SJSA1 (cell line): Measurements from ENCODE around the gene BNIP5. TPM values are rescaled to one million over a fixed set of nuclear protein-coding genes. Genes with fewer than 3 reads are reported as not detected.

Source experiments
- DNase-seq, 2 experiments: peaks; one replicate each; pipeline ENCODE4 v3.0.0-alpha.2; 2015 to 2020; ENCODE audit warnings: low spot score in 2 of 2, low read depth in 1 of 2
- H3K27ac ChIP-seq: fragments of 250-450 bp; sonication (Bioruptor Pico); 2 replicates; pipeline ENCODE4 v1.5.1; 2020; ENCODE audit warnings: mild to moderate bottlenecking, moderate library complexity
- H3K27me3 ChIP-seq: fragments of 250-450 bp; sonication (Bioruptor Pico); replicated peaks from 2 replicates; pipeline ENCODE4 v1.5.1; 2020; ENCODE audit warnings: mild to moderate bottlenecking, moderate library complexity
- H3K36me3 ChIP-seq: fragments of 250-450 bp; sonication (Bioruptor Pico); 2 replicates; pipeline ENCODE4 v1.5.1; 2020; ENCODE audit warnings: mild to moderate bottlenecking
- H3K4me1 ChIP-seq: fragments of 250-450 bp; sonication (Bioruptor Pico); replicated peaks from 2 replicates; pipeline ENCODE4 v1.6.1; 2021; ENCODE audit warnings: mild to moderate bottlenecking
- H3K4me3 ChIP-seq: fragments of 250-450 bp; sonication (Bioruptor Pico); 2 replicates; pipeline ENCODE4 v1.5.1; 2020; ENCODE audit warnings: mild to moderate bottlenecking
- H3K9me3 ChIP-seq: fragments of 250-450 bp; sonication (Bioruptor Pico); replicated peaks from 2 replicates; pipeline ENCODE4 v1.5.1; 2020; ENCODE audit warnings: mild to moderate bottlenecking
- total RNA-seq: library from RNA; depleted of rRNA; stranded (reverse); fragments of >200 nt; shearing (Covaris generic); gene quantifications from 2 replicates; pipeline ENCODE4 v1.2.3, GENCODE V29; 2014

BNIP5 gene
- total RNA-seq, 1 experiment from 2014 or later: not detected

- H3K27ac ChIP-seq: no peak overlapping the region
- no peaks in the 10 kb centered on the region for H3K9me3 ChIP-seq
- no peaks in the 10 kb centered on the region for H3K36me3 ChIP-seq
- no peak overlapping the region for H3K4me3 ChIP-seq
- peaks cover 4% of the 10 kb centered on the region for H3K4me1 ChIP-seq
- DNase-seq: no peak
- H3K27me3 ChIP-seq: 0 out of 2 replicates have a peak, but pooled peaks cover 7% of the 10 kb centered on the region
Measured at GRCh38 chr6:36298027-36298426, 38.7 kb downstream of the BNIP5 start.

GRCh38 chr6:36297511-36297910, 39.2 kb downstream of the BNIP5 start:
- DNase-seq: no peak
- Histone ChIP-seq H3K9me3 (no peaks in the 10 kb centered on the region), H3K27ac (no peak overlapping the region)

GRCh38 chr6:36297051-36297450, 39.6 kb downstream of the BNIP5 start:
- Histone ChIP-seq H3K27me3 (0 out of 2 replicates have a peak, but pooled peaks cover 7% of the 10 kb centered on the region), H3K4me1 (peaks cover 4% of the 10 kb centered on the region), H3K27ac (no peak overlapping the region), H3K4me3 (no peak overlapping the region), H3K9me3 (no peaks in the 10 kb centered on the region), H3K36me3 (no peaks in the 10 kb centered on the region)
- no peak for DNase-seq

More at GRCh38 chr6:36297511-36297910, 39.2 kb downstream of the BNIP5 start:
- Histone ChIP-seq H3K36me3 (no peaks in the 10 kb centered on the region), H3K4me1 (peaks cover 4% of the 10 kb centered on the region), H3K27me3 (0 out of 2 replicates have a peak, but pooled peaks cover 7% of the 10 kb centered on the region), H3K4me3 (no peak overlapping the region)

GRCh38 chr6:36296240-36296639, 40.4 kb downstream of the BNIP5 start:
- Histone ChIP-seq H3K27ac (no peak overlapping the region), H3K9me3 (no peaks in the 10 kb centered on the region), H3K27me3 (0 out of 2 replicates have a peak, but pooled peaks cover 7% of the 10 kb centered on the region), H3K36me3 (no peaks in the 10 kb centered on the region), H3K4me3 (no peak overlapping the region), H3K4me1 (no peaks in the 10 kb centered on the region)
- no peak for DNase-seq

- DNase-seq: no peak
- H3K27me3 ChIP-seq: peaks cover 11% of the 10 kb centered on the region; the same call in 1 of the 2 replicates
- H3K36me3 ChIP-seq: no peaks in the 10 kb centered on the region
- no peaks in the 10 kb centered on the region for H3K4me1 ChIP-seq
- no peak overlapping the region for H3K4me3 ChIP-seq
- no peak overlapping the region for H3K27ac ChIP-seq
- H3K9me3 ChIP-seq: no peaks in the 10 kb centered on the region
Measured at GRCh38 chr6:36292170-36292569, 44.5 kb downstream of the BNIP5 start.

GRCh38 chr6:36290668-36291620, 45.7 kb downstream of the BNIP5 start:
- H3K4me3 ChIP-seq: no peak overlapping the region
- H3K27me3 ChIP-seq: peaks cover 14% of the 10 kb centered on the region
- no peaks in the 10 kb centered on the region for H3K36me3 ChIP-seq
- no peak overlapping the region for H3K27ac ChIP-seq
- no peak for DNase-seq
- H3K9me3 ChIP-seq: no peaks in the 10 kb centered on the region
- no peaks in the 10 kb centered on the region for H3K4me1 ChIP-seq

GRCh38 chr6:36289281-36289878, 47.3 kb downstream of the BNIP5 start:
- H3K27me3 ChIP-seq: peaks cover 29% of the 10 kb centered on the region
- no peak for DNase-seq
- no peak overlapping the region for H3K4me3 ChIP-seq
- H3K4me1 ChIP-seq: no peaks in the 10 kb centered on the region
- no peaks in the 10 kb centered on the region for H3K36me3 ChIP-seq
- no peaks in the 10 kb centered on the region for H3K9me3 ChIP-seq
- H3K27ac ChIP-seq: no peak overlapping the region

GRCh38 chr6:36286858-36287257, 49.8 kb downstream of the BNIP5 start:
- no peaks in the 10 kb centered on the region for H3K9me3 ChIP-seq
- H3K27me3 ChIP-seq: peaks cover 32% of the 10 kb centered on the region
- no peak for DNase-seq
- no peaks in the 10 kb centered on the region for H3K4me1 ChIP-seq
- no peak overlapping the region for H3K27ac ChIP-seq
- no peaks in the 10 kb centered on the region for H3K36me3 ChIP-seq
- H3K4me3 ChIP-seq: no peak overlapping the region

GRCh38 chr6:36285797-36286196, 50.9 kb downstream of the BNIP5 start:
- Histone ChIP-seq H3K9me3 (no peaks in the 10 kb centered on the region), H3K4me1 (no peaks in the 10 kb centered on the region), H3K27ac (no peak overlapping the region), H3K36me3 (no peaks in the 10 kb centered on the region), H3K27me3 (peaks cover 32% of the 10 kb centered on the region), H3K4me3 (no peak overlapping the region)
- DNase-seq: no peak

- Histone ChIP-seq H3K4me1 (no peaks in the 10 kb centered on the region), H3K27ac (no peak overlapping the region), H3K9me3 (no peaks in the 10 kb centered on the region), H3K4me3 (no peak overlapping the region), H3K36me3 (no peaks in the 10 kb centered on the region), H3K27me3 (peaks cover 32% of the 10 kb centered on the region)
- DNase-seq: no peak
Measured at GRCh38 chr6:36285187-36285671, 51.5 kb downstream of the BNIP5 start.

GRCh38 chr6:36284359-36284758, 52.3 kb downstream of the BNIP5 start:
- Histone ChIP-seq H3K4me3 (no peak overlapping the region), H3K27me3 (peaks cover 32% of the 10 kb centered on the region), H3K27ac (no peak overlapping the region), H3K4me1 (no peaks in the 10 kb centered on the region), H3K36me3 (no peaks in the 10 kb centered on the region), H3K9me3 (no peaks in the 10 kb centered on the region)
- DNase-seq: no peak

- H3K9me3 ChIP-seq: no peaks in the 10 kb centered on the region
- H3K27ac ChIP-seq: no peak overlapping the region
- H3K36me3 ChIP-seq: no peaks in the 10 kb centered on the region
- H3K4me3 ChIP-seq: no peak overlapping the region
- DNase-seq: no peak
- H3K4me1 ChIP-seq: no peaks in the 10 kb centered on the region
- H3K27me3 ChIP-seq: peaks cover 27% of the 10 kb centered on the region
Measured at GRCh38 chr6:36283608-36284007, 53.1 kb downstream of the BNIP5 start.

GRCh38 chr6:36280983-36281382, 55.7 kb downstream of the BNIP5 start:
- Histone ChIP-seq H3K4me3 (no peak overlapping the region), H3K4me1 (no peaks in the 10 kb centered on the region), H3K27me3 (peaks cover 22% of the 10 kb centered on the region), H3K27ac (no peak overlapping the region), H3K9me3 (no peaks in the 10 kb centered on the region), H3K36me3 (no peaks in the 10 kb centered on the region)
- DNase-seq: no peak

- H3K27me3 ChIP-seq: peaks cover 17% of the 10 kb centered on the region
- no peak for DNase-seq
Measured at GRCh38 chr6:36280467-36280866, 56.2 kb downstream of the BNIP5 start.

More at GRCh38 chr6:36280467-36280866, 56.2 kb downstream of the BNIP5 start:
- Histone ChIP-seq H3K4me1 (no peaks in the 10 kb centered on the region), H3K4me3 (no peak overlapping the region), H3K9me3 (no peaks in the 10 kb centered on the region), H3K27ac (no peak overlapping the region), H3K36me3 (no peaks in the 10 kb centered on the region)
